Peyer's patch (tissue), 4 donors: Measurements from ENCODE around the gene LEKR1.

Experiments used
- POLR2A ChIP-seq, 2 donors: fragments of 450-650 bp; IDR thresholded peaks; one replicate each; pipeline ENCODE4 v1.5.1; 2017; ENCODE audit warnings: antibody characterized with exemption in 2 of 2, mild to moderate bottlenecking in 2 of 2, moderate library complexity in 2 of 2
- TF ChIP-seq, protein P1 (sequence below), 6 experiments: fragments of 450-650 bp in 4 of 6; fragments of 200-600 bp in 2 of 6; sonication (generic) in 1 of 6; IDR thresholded peaks; one replicate each; pipeline ENCODE4 v1.5.1; 2017 to 2019; ENCODE audit warnings: antibody characterized with exemption in 6 of 6, mild to moderate bottlenecking in 3 of 6, moderate library complexity in 1 of 6

- TF ChIP-seq, protein P1, sequence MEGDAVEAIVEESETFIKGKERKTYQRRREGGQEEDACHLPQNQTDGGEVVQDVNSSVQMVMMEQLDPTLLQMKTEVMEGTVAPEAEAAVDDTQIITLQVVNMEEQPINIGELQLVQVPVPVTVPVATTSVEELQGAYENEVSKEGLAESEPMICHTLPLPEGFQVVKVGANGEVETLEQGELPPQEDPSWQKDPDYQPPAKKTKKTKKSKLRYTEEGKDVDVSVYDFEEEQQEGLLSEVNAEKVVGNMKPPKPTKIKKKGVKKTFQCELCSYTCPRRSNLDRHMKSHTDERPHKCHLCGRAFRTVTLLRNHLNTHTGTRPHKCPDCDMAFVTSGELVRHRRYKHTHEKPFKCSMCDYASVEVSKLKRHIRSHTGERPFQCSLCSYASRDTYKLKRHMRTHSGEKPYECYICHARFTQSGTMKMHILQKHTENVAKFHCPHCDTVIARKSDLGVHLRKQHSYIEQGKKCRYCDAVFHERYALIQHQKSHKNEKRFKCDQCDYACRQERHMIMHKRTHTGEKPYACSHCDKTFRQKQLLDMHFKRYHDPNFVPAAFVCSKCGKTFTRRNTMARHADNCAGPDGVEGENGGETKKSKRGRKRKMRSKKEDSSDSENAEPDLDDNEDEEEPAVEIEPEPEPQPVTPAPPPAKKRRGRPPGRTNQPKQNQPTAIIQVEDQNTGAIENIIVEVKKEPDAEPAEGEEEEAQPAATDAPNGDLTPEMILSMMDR (IDR thresholded peaks at IDR 0.05) = no peak
- TF ChIP-seq POLR2A (IDR thresholded peaks at IDR 0.05) = no peak
Measured at GRCh38 chr3:157059181-157059580, 233.0 kb downstream of the LEKR1 start.
